C4-2B (cell line): ENCODE data around the gene CYSTM1.

Experiments used
- CTCF ChIP-seq: fragments of 450-650 bp; conservative IDR thresholded peaks from 2 replicates; pipeline ENCODE4 v1.5.1; 2017; ENCODE audit warnings: mild to moderate bottlenecking
- ZFX ChIP-seq: fragments of 450-650 bp; IDR thresholded peaks from 2 replicates; pipeline ENCODE4 v1.6.1; 2017

DNA sequence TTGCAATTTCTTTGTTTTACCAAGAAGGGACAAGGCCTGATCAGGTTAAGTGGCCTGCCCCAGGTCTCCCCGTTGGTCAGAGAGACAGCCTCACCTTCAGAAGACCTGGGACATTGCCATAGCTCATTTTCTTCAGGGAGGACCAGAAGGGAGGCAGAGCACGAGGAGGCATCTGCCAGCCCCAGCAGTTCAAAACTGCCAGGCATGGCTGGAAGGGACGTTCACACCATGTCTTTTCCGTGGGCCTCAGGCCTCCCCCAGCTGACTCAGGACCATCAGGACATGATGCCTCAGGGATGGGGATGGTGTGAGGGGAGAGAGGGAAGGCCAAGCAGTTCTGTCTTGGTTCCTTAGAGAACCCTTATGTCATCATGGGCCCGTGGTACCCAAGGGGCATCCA is 32.7 kb upstream of the CYSTM1 start:
- TF ChIP-seq CTCF = no peak
- TF ChIP-seq ZFX = no peak
